Coronary artery (tissue), 2 donors: ENCODE results near the gene HOXA3.

Source experiments
- DNase-seq: peaks from one replicate; pipeline ENCODE4 v3.0.0-alpha.2; 2017; ENCODE audit warnings: low spot score
- H3K27ac ChIP-seq, 2 donors: fragments of 200-600 bp; sonication (generic); one replicate each; pipeline ENCODE4 v1.5.1; 2016 to 2019
- H3K4me3 ChIP-seq: fragments of 200-600 bp; sonication (generic); 2 replicates; pipeline ENCODE4 v1.5.1; 2016; ENCODE audit warnings: mild to moderate bottlenecking, moderate library complexity
- CTCF ChIP-seq: fragments of 200-600 bp; sonication (generic); IDR thresholded peaks from one replicate; pipeline ENCODE4 v1.5.1; 2019; ENCODE audit warnings: antibody characterized with exemption

The HOXA3 gene

GRCh38 chr7:27175626-27176523 is 23.5 kb upstream of the HOXA3 start:
- TF ChIP-seq CTCF, result no peak
- no peak for DNase-seq
- Histone ChIP-seq H3K4me3 (no peak overlapping the region), H3K27ac (no peak overlapping the region)

GRCh38 chr7:27174874-27175625 is 22.7 kb upstream of the HOXA3 start:
- TF ChIP-seq CTCF, result no peak
- no peak overlapping the region for H3K4me3 ChIP-seq
- no peak overlapping the region for H3K27ac ChIP-seq
- no peak for DNase-seq

GRCh38 chr7:27173956-27174873 is 21.8 kb upstream of the HOXA3 start, which contains the start of gene HOXA10:
Gene HOXA10, minus strand, starts transcription at chr7:27174320. Its CDS starts 14 bp downstream, at chr7:27174306.
- no peak for DNase-seq
- peak within 1 kb of the TSS; percentile 76 for H3K4me3 ChIP-seq
- no peak for TF ChIP-seq CTCF
- no peak within 1 kb of the TSS for H3K27ac ChIP-seq

- Histone ChIP-seq H3K27ac (no peak overlapping the region), H3K4me3 (peak overlapping the region; percentile 76)
- no peak for DNase-seq
- TF ChIP-seq CTCF, result no peak
These were observed 21.1 kb upstream of the HOXA3 start for GRCh38 chr7:27173511-27173955.

GRCh38 chr7:27172823-27173510 is 20.6 kb upstream of the HOXA3 start:
- no peak overlapping the region for H3K27ac ChIP-seq
- DNase-seq, result no peak

More at GRCh38 chr7:27172823-27173510, 20.6 kb upstream of the HOXA3 start:
- no peak for TF ChIP-seq CTCF
- H3K4me3 ChIP-seq, result peak overlapping the region; percentile 76
